Smooth muscle cell (in vitro differentiated cells): ENCODE data around the gene LPCAT3. TPM values are rescaled to one million over a fixed set of nuclear protein-coding genes. Genes with fewer than 3 reads are reported as not detected.
A peak's percentile ranks its signal among the peaks of the same experiment; 100 is the strongest.

Source experiments
- DNase-seq: peaks from one replicate; lab custom pipeline; 2025; ENCODE audit not compliant: unreplicated experiment; lab: John Stamatoyannopoulos, UW
- H2AFZ ChIP-seq: fragments of 200-600 bp; sonication (generic); 2 replicates; pipeline ENCODE4 v1.6.0; 2016; ENCODE audit warnings: antibody characterized with exemption, low read depth, mild to moderate bottlenecking
- H3F3A ChIP-seq: fragments of 200-600 bp; sonication (generic); 2 replicates; pipeline ENCODE4 v1.6.0; 2017; ENCODE audit warnings: antibody characterized with exemption, low read depth
- H3K27ac ChIP-seq: fragments of 200-600 bp; sonication (generic); 2 replicates; pipeline ENCODE4 v1.5.1; 2016; ENCODE audit warnings: low read depth, mild to moderate bottlenecking
- H3K27me3 ChIP-seq: fragments of 200-600 bp; sonication (generic); 2 replicates; pipeline ENCODE4 v1.6.1; 2016; ENCODE audit warnings: low read depth, mild to moderate bottlenecking
- H3K36me3 ChIP-seq: fragments of 200-600 bp; sonication (generic); 2 replicates; pipeline ENCODE4 v1.5.1; 2016; ENCODE audit warnings: low read depth
- H3K4me1 ChIP-seq: fragments of 200-600 bp; sonication (generic); 2 replicates; pipeline ENCODE4 v1.5.1; 2016; ENCODE audit warnings: low read depth
- H3K4me2 ChIP-seq: fragments of 200-600 bp; sonication (generic); 2 replicates; pipeline ENCODE4 v1.6.0; 2016; ENCODE audit warnings: mild to moderate bottlenecking
- H3K4me3 ChIP-seq: fragments of 200-600 bp; sonication (generic); 2 replicates; pipeline ENCODE4 v1.5.1; 2016; ENCODE audit warnings: mild to moderate bottlenecking
- H3K79me2 ChIP-seq: fragments of 200-600 bp; sonication (generic); 2 replicates; pipeline ENCODE4 v1.6.0; 2016; ENCODE audit warnings: low read depth, mild to moderate bottlenecking
- H3K9ac ChIP-seq: fragments of 200-600 bp; sonication (generic); 2 replicates; pipeline ENCODE4 v1.6.0; 2016; ENCODE audit warnings: low read depth
- H3K9me3 ChIP-seq: fragments of 200-600 bp; sonication (generic); replicated peaks from 2 replicates; pipeline ENCODE4 v1.5.1; 2016; ENCODE audit warnings: low read depth
- H4K20me1 ChIP-seq: fragments of 200-600 bp; sonication (generic); 2 replicates; pipeline ENCODE4 v1.6.0; 2016; ENCODE audit warnings: low read depth
- CTCF ChIP-seq: fragments of 200-600 bp; sonication (generic); IDR thresholded peaks from 2 replicates; pipeline ENCODE4 v1.5.1; 2017; ENCODE audit warnings: borderline replicate concordance, mild to moderate bottlenecking, antibody characterized with exemption; ENCODE audit not compliant: insufficient read depth, poor library complexity, severe bottlenecking
- WGBS: methylation state at CpG from one replicate; pipeline ENCODE4 v1.1.7; 2016; ENCODE audit warnings: low lambda C conversion rate; 5-methylcytosine and 5-hydroxymethylcytosine counted together
- polyA plus RNA-seq: library from polyadenylated mRNA; unstranded; fragments of >200 nt; fragmentation: Nextera tagmentation; extraction: Ambion mirVana; gene quantifications from 2 replicates; pipeline ENCODE4 v1.2.1, GENCODE V29; 2016
- total RNA-seq: library from RNA; depleted of rRNA; stranded (reverse); fragments of >200 nt; gene quantifications from 2 replicates; pipeline ENCODE4 v1.2.3, GENCODE V29; 2014

Gene LPCAT3
- total and polyA plus RNA-seq, 2 experiments from 2014 or later: 28.3 to 35.9 TPM

DNA sequence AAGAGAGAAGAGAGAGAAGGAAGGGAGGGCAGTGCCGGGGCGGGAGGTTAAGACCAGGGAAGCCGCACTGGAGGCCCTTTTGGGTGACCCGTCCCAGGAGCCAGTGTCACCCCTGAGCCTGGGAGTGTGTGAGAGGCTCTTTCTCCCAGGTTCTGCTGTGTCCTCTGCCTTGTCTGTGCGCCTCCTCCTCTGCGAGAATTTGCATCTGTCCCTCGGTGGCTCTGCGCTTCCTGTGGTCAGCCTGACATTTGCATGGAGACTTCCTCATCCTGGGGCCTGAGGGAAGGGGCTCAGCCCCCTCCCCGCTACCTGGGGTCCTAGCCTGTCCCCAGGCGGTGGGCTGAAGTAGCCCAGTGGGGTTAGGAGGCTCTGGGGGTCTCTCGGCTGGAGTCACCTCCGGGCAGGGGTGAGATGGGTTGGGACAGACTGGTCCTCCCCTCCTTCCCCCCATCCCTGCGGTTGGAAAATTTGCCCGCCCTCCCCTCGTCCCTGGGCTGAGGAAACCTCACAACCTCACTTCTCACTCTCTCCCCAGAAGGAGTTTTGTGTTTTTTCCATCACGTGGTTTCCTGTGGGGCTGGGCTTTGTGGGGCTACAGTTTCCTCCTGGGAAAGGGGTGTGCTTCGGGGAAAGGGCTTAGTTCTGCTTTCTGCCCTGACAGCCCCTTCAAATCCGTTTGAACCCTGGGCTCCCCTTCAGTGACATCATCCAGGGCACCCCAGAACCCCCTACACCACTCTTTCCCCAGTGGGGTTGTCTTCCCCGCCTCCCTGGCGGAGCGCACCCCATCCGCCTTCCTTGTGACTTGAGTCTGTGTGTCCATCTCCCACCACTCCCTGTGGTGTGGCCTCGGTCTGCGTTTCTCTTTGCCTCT is 64.6 kb downstream of the LPCAT3 start:
- DNase-seq: no peak
- H3K4me1 ChIP-seq: no peaks in the 10 kb centered on the region

DNA sequence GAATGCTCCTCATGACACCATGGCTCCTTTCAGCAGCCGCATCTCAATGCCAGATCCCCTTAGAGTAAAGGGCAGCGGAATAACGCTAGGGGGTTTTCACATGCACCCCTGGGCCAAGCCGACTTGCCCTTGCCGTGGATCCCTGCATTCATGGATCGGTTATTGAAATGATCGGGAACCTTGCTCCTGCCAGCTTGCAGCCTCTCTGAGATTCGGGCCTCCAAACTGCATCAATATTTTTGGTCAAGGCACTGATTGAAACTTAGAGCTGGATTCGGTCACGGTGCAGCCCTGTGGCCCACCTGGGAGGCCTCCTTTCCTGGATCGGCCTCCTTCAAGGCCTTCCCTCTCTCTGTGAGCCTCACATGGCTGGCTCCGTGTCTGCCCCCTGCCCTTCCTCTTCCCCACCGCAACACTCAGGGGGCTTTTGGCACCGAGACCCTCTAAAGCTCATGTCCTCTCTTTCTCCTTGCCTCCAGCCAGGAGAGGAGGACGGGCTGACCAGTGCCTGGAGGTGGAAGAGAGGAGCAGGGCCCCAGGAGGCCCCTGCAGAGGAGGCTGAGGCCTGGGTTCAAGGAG is 65.3 kb downstream of the LPCAT3 start:
- Histone ChIP-seq H3K27ac (no peak overlapping the region), H4K20me1 (no peaks in the 10 kb centered on the region), H3K4me1 (no peaks in the 10 kb centered on the region), H3K9ac (no peak overlapping the region), H2AFZ (no peak overlapping the region), H3K9me3 (no peaks in the 10 kb centered on the region), H3K4me2 (peak overlapping the region; percentile 48), H3F3A (no peaks in the 10 kb centered on the region), H3K27me3 (no peaks in the 10 kb centered on the region), H3K36me3 (no peaks in the 10 kb centered on the region), H3K4me3 (no peak overlapping the region), H3K79me2 (no peaks in the 10 kb centered on the region)
- WGBS: 95% methylated on average over 15 of the region's 15 CpGs
- no peak for DNase-seq
- no peak for TF ChIP-seq CTCF

More for the DNA sequence above, 64.6 kb downstream of the LPCAT3 start:
- Histone ChIP-seq H3K27ac (no peak overlapping the region), H4K20me1 (no peaks in the 10 kb centered on the region), H3K79me2 (no peaks in the 10 kb centered on the region), H3K4me3 (no peak overlapping the region), H3K9ac (no peak overlapping the region), H3K36me3 (no peaks in the 10 kb centered on the region), H3F3A (no peaks in the 10 kb centered on the region), H3K4me2 (peak overlapping the region; percentile 48), H2AFZ (no peak overlapping the region), H3K27me3 (no peaks in the 10 kb centered on the region), H3K9me3 (no peaks in the 10 kb centered on the region)
- WGBS: 65% methylated on average over 22 of the region's 24 CpGs
- TF ChIP-seq CTCF: no peak

- Histone ChIP-seq H3K4me2 (no peak overlapping the region), H3K27ac (no peak overlapping the region), H3K36me3 (no peaks in the 10 kb centered on the region), H3K27me3 (no peaks in the 10 kb centered on the region), H3K4me1 (no peaks in the 10 kb centered on the region), H4K20me1 (no peaks in the 10 kb centered on the region), H3K79me2 (no peaks in the 10 kb centered on the region), H3K9me3 (no peaks in the 10 kb centered on the region), H3K9ac (no peak overlapping the region), H3K4me3 (no peak overlapping the region), H2AFZ (no peak overlapping the region), H3F3A (no peaks in the 10 kb centered on the region)
- 88% methylated on average over 22 of the region's 22 CpGs for WGBS
- no peak for TF ChIP-seq CTCF
- DNase-seq: no peak
Measured at GRCh38 chr12:6952121-6952862, 66.0 kb downstream of the LPCAT3 start.
